Renal cortex interstitium (tissue), 11 donors: Measurements from ENCODE around the gene FAM89A. TPM values are rescaled to one million over a fixed set of nuclear protein-coding genes. Genes with fewer than 3 reads are reported as not detected.
"Not testable (repeated sequence)": the region's sequence is repeated elsewhere in the genome, so short reads cannot be mapped to it uniquely, and the experiment has no call there.

Source experiments
- DNase-seq, 11 donors: peaks; one replicate each; pipeline ENCODE4 v3.0.0-alpha.2; 2013; ENCODE audit warnings: low read depth in 9 of 11, low spot score in 4 of 11; ENCODE audit errors: extremely low read depth in 1 of 11
- polyA plus RNA-seq, 3 donors: library from polyadenylated mRNA; unstranded; fragments of 120-200 nt; gene quantifications; one replicate each; pipeline ENCODE4 v1.2.1, GENCODE V29; 2013; ENCODE audit not compliant: insufficient read length in 3 of 3

FAM89A gene
- polyA plus RNA-seq, 3 donors, result 12.8 to 19.2 (median 16.6) TPM

DNA sequence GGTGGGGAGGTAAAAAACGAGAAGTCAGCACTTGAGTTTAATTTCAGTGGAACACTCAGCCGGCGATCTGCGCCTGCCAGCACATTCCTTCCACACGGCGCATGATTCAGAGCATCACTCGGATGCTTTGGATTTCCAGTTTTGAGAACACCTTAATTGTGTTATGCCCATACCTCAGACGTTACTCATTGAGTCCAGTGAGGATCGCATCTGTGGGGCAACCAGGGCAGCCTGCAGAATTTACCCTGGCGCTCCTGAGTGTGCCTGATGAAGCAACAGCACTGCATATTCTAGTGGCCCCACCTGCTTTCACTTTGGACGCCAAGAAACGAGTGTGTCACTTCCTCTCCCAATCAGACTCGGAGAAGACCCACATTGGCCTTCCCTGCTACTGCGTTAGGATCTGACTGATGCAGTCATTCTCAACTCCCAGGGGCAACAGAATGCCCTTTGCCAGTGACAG is 19.9 kb downstream of the FAM89A start:
- no peak for DNase-seq

DNA sequence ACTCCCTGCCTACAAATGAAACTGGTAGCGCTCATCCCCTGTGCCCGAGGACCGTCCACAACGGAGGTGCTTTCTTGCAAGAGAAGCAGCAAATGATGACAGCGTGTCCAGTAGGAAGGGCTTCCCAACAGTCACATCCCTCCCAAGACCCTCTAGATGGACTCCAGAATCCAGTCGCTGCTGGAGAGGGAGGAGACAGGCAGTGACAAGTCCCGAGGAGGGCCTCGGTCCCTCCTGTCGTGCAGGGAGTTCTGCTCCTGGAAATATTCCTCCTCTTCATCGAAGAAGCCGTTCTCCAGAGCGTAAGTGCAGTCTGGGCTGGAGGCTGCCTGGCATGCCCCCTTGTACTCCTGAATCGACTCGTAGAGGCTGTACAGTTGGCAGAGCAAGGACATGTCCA is 20.3 kb downstream of the FAM89A start:
- DNase-seq, result no peak

- DNase-seq, result no peak
Measured at GRCh38 chr1:231016966-231017365, 23.1 kb downstream of the FAM89A start.

GRCh38 chr1:231016234-231016633 is 23.8 kb downstream of the FAM89A start:
- DNase-seq, result no peak

GRCh38 chr1:231013391-231014015 is 26.6 kb downstream of the FAM89A start:
- DNase-seq, result no peak

DNA sequence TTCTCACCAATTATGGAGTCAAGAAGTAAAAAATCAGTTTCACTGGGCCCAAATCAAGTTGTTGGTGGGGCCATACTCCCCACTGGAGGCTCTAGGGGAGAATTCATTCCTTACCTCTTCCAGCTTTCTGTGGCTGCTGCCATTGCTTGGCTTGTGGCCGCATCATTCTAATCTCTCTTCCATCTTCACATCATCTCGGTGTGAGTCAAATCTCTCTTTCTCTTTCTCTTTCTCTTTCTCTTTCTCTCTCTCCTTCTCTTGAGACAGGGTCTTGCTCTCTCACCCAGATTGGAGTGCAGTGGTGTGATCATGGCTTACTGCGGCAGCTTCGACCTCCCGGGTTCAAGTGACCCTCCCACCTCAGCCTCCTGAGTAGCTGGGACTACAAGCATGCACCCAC is 28.1 kb downstream of the FAM89A start:
- no peak for DNase-seq

- DNase-seq, result no peak
Measured at GRCh38 chr1:231011360-231011759, 28.7 kb downstream of the FAM89A start.

- DNase-seq, result not testable (repeated sequence)
Measured at GRCh38 chr1:231007535-231007934, 32.5 kb downstream of the FAM89A start.

DNA sequence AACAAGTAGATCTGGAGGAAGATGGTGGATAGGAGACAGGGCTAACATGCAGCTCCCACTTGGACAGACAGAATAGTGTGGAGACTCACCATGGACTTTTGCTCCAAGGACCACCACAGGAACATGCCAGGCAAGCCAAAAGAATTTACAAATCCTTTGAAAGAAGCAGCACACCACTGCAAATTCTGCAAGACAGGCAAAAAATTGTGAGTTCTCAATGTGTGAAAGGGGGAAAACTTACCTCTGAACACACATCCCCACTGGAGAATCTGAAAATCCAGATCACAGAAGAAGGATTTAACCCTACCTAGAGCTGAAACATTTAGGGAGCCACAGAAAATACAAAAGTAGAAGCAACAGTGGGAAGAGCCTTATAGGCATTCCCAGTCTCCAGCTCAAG is 38.2 kb downstream of the FAM89A start:
- DNase-seq, result no peak

- DNase-seq, result no peak
Measured at GRCh38 chr1:231000639-231001038, 39.4 kb downstream of the FAM89A start.

- no peak for DNase-seq
Measured at GRCh38 chr1:231000201-231000600, 39.9 kb downstream of the FAM89A start.

DNA sequence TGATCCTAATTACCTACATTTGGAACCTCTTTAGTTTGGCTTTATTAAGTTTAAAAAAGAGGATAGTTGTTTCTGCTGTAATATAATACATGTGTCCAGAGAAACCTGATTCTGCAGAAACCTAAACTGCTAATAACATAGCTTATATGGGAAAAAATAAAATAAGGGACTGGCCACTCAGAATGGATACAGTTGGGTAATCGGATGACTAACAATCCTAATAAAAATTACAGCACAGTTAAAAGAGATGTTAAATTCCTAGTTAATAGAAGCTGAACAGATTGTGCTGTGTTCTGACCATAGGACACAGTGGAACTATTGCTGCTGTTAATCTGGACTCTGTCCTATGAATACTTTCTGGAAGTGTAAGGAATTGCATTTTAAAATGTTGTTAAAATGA is 45.2 kb downstream of the FAM89A start:
- DNase-seq, result no peak

- DNase-seq, result no peak
Measured at GRCh38 chr1:230992100-230992774, 47.8 kb downstream of the FAM89A start.

- no peak for DNase-seq
Measured at GRCh38 chr1:230987448-230987847, 52.6 kb downstream of the FAM89A start.

GRCh38 chr1:230986976-230987375 is 53.1 kb downstream of the FAM89A start:
- DNase-seq, result no peak

DNA sequence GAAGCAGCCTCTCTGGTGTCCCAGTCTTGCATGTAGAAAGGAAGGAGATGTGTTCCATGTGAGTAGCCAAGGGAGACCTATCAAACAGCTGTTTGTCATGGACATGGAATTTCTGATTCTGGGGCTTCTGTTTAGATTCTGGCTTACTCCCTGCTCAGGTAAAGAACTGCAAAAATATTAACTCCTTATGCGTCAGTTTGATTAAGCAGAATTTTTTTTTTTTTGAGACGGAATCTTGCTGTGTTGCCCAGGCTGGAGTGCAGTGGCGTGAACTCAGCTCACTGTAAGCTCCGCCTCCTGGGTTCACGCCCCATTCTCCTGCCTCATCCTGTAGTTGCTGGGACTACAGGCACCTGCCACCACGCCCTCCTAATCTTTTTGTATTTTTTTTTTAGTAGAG is 54.3 kb downstream of the FAM89A start:
- no peak for DNase-seq

DNA sequence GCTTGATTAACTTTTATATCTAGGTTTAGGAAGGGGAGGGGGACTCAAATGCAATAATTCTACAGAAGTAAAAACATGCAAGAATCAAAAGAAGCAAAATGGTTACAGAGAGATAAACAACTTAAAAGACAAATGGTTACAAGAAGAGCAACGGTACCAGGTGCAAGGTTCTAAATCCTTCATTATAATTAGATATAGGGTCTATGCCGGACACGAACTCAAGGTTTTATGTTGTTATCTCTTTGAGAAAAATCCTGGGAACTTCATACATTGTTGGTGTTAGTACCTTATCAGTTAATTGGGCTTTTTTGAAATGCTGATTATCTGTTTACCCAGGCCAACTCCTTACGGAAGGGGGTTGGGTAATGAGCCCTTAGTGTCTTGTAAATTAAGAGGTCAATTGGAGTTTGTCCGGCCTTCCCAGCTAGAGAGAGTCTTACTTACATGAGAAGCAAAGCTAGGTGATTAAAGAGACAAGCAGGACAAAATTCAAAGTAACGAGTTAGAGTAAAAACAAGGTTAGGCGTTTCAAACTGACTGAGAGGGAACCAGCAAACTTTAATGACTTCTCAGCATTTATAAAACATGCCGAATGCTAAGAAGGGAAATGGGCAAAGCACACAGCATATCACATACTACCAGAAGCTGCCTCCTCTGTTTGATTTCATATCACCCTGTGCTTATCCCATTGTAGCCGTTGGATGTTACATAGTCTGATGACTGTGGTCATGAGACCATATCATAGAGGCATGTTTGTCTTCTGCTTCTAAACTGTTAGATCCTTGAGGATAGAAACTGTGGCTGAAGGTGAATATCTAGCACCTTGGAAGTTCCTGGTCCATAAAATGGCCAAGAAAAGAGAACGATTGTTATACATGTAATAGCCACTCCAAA is 55.2 kb downstream of the FAM89A start:
- not testable (repeated sequence) for DNase-seq

- DNase-seq, result no peak
Measured at GRCh38 chr1:230983811-230984210, 56.2 kb downstream of the FAM89A start.

- no peak for DNase-seq
Measured at GRCh38 chr1:230982696-230983095, 57.4 kb downstream of the FAM89A start.

DNA sequence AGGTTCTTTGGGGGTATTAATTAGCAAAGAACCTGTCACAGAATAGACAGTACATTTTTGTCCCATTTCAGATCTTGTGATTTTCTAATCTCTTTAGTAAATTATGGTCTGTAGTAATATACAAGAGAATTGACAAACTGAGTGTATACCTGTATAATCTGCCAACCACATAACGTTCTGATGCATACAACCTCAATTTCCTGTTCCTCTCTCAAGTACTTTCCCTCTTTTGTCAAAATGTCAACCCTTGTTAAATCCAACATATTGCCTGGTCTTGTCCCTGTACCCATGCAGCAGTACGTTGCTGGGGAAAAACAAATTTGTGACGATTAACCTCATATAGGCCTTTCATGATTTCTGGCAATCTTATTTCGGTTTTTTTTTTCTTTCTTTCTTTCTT is 60.1 kb downstream of the FAM89A start:
- DNase-seq, result no peak
